K562 (cell line): Measurements from ENCODE around the gene ARMC2. TPM values are rescaled to one million over a fixed set of nuclear protein-coding genes. Genes with fewer than 3 reads are reported as not detected.

Experiments
- ATAC-seq: fragments of 200-7000 bp; cut with Tn5 transposase; 3 replicates; pipeline ENCODE4 v1.9.1; 2020; ENCODE audit warnings: moderate library complexity
- BruUV-seq: library from RNA; stranded (reverse); fragments of 400-500 nt; replicated peaks from 2 replicates; lab custom pipeline; 2021; lab: Mats Ljungman, UMichigan
- CTCF ChIA-PET: fragments of 300-600 bp; formaldehyde crosslinking; extraction: SDS; loops from one replicate; lab custom pipeline; 2021; ENCODE audit warnings: low intra/inter-chr PET ratio; lab: Yijun Ruan, JAX
- POLR2A ChIA-PET: fragments of 300-600, 350-650 bp; sonication (Branson Sonifier 250); formaldehyde crosslinking; extraction: SDS; loops from one replicate; lab custom pipeline; 2021; ENCODE audit warnings: antibody characterized with exemption, inconsistent platforms; lab: Yijun Ruan, JAX
- DNase-seq, 4 experiments: peaks; one replicate each; pipeline versions ENCODE4 v3.0.0 to v3.0.0-alpha.2; 2011 to 2018; ENCODE audit warnings: low spot score in 3 of 4, mixed read lengths in 3 of 4; ENCODE audit errors: extremely low read depth in 1 of 4
- FAIRE-seq: peaks from 2 replicates; lab custom pipeline; 2011; peaks lifted over from hg19 to GRCh38; lab: Jason Lieb, UNC
- H2AFZ ChIP-seq: 2 replicates; pipeline ENCODE4 v1.6.0; 2011; ENCODE audit warnings: low read depth, low read length, control low read depth, inconsistent platforms
- H3K27ac ChIP-seq: fragments of 200-600 bp; 3 replicates; pipeline ENCODE4 v1.8.0; 2011; ENCODE audit warnings: low read depth, mild to moderate bottlenecking, control low read depth, inconsistent platforms, low read length, moderate library complexity, mixed read lengths; ENCODE audit errors: extremely low read depth
- H3K27me3 ChIP-seq, 2 experiments: fragments of 300-600 bp in 1 of 2; 2 replicates in 1 of 2; 3 replicates in 1 of 2; pipeline versions ENCODE4 v1.6.0 to v1.8.0; 2011; ENCODE audit warnings: inconsistent platforms in 2 of 2, low read length in 2 of 2, mild to moderate bottlenecking in 1 of 2, mixed read lengths in 1 of 2, moderate library complexity in 1 of 2; ENCODE audit not compliant: control insufficient read depth in 2 of 2, insufficient read depth in 2 of 2
- H3K36me3 ChIP-seq: fragments of 300-600 bp; 3 replicates; pipeline ENCODE4 v1.8.0; 2011; ENCODE audit warnings: mild to moderate bottlenecking, low read length, inconsistent platforms; ENCODE audit not compliant: control insufficient read depth, insufficient read depth
- H3K4me1 ChIP-seq, 2 experiments: fragments of 200-600 bp in 1 of 2; replicated peaks in 1 of 2; 2 replicates in 1 of 2; 3 replicates in 1 of 2; pipeline versions ENCODE4 v1.5.1 to v1.8.0; 2011; ENCODE audit warnings: inconsistent platforms in 2 of 2, low read length in 2 of 2, mild to moderate bottlenecking in 1 of 2, mixed read lengths in 1 of 2, moderate library complexity in 1 of 2; ENCODE audit not compliant: control insufficient read depth in 2 of 2, insufficient read depth in 2 of 2
- H3K4me2 ChIP-seq: 2 replicates; pipeline ENCODE4 v1.6.1; 2011; ENCODE audit warnings: low read length, control low read depth, inconsistent platforms, mixed read lengths; ENCODE audit not compliant: insufficient read depth
- H3K4me3 ChIP-seq: fragments of 200-600 bp; sonication (generic), shearing (Covaris generic); 2 replicates; pipeline ENCODE4 v1.5.1; 2016; ENCODE audit warnings: control low read depth, inconsistent platforms
- H3K79me2 ChIP-seq: fragments of 200-600 bp; 3 replicates; pipeline ENCODE4 v1.8.0; 2011; ENCODE audit warnings: low read length, inconsistent platforms; ENCODE audit not compliant: control insufficient read depth, insufficient read depth
- H3K9ac ChIP-seq, 2 experiments: 2 replicates each; pipeline versions ENCODE4 v1.6.0 to v1.6.1; 2011; ENCODE audit warnings: low read depth in 2 of 2, low read length in 2 of 2, control low read depth in 1 of 2, inconsistent platforms in 1 of 2, mild to moderate bottlenecking in 1 of 2, mixed read lengths in 1 of 2; ENCODE audit not compliant: insufficient read depth in 1 of 2
- H3K9me1 ChIP-seq: one replicate; pipeline ENCODE4 v1.6.0; 2011; ENCODE audit warnings: inconsistent platforms, mild to moderate bottlenecking, low read length, moderate library complexity; ENCODE audit not compliant: control insufficient read depth, insufficient read depth
- H3K9me3 ChIP-seq: replicated peaks from 2 replicates; pipeline ENCODE4 v1.5.1; 2011; ENCODE audit warnings: low read depth, low read length, inconsistent platforms; ENCODE audit not compliant: control insufficient read depth, insufficient read depth
- H4K20me1 ChIP-seq: replicated peaks from 2 replicates; pipeline ENCODE4 v1.6.1; 2011; ENCODE audit warnings: low read length, inconsistent platforms, mixed read lengths; ENCODE audit not compliant: control insufficient read depth, insufficient read depth
- ASH1L ChIP-seq: fragments of 450-650 bp; IDR thresholded peaks from 2 replicates; pipeline ENCODE4 v1.6.1; 2018; ENCODE audit warnings: borderline replicate concordance, mild to moderate bottlenecking, low read depth; ENCODE audit not compliant: partially characterized antibody
- GABPA ChIP-seq: fragments of 200-800 bp; sonication (Bioruptor generic); conservative IDR thresholded peaks from 2 replicates; pipeline ENCODE4 v1.6.1; 2016; ENCODE audit warnings: low read depth, missing genetic modification characterization, missing compliant biosample characterization
- JUNB ChIP-seq: fragments of 450-650 bp; formaldehyde crosslinking; conservative IDR thresholded peaks from 2 replicates; pipeline ENCODE4 v1.4.0; 2020; ENCODE audit warnings: mild to moderate bottlenecking
- JUND ChIP-seq, 2 experiments: IDR thresholded peaks; 2 replicates in 1 of 2; 3 replicates in 1 of 2; pipeline ENCODE4 v1.6.1; 2011; ENCODE audit warnings: borderline replicate concordance in 2 of 2, low read depth in 2 of 2, low read length in 2 of 2, improper control_type of control experiment in 1 of 2, missing biosample characterization in 1 of 2, missing genetic modification characterization in 1 of 2, missing genetic modification reagents in 1 of 2
- POLR2AphosphoS5 ChIP-seq: IDR thresholded peaks from 2 replicates; pipeline ENCODE4 v1.6.1; 2011; ENCODE audit warnings: mild to moderate bottlenecking, low read depth, low read length, moderate library complexity; ENCODE audit not compliant: control insufficient read depth, insufficient read depth
- SLC30A9 ChIP-seq: fragments of 250-450 bp; sonication (Bioruptor Pico); IDR thresholded peaks from 2 replicates; pipeline ENCODE4 v1.8.0; 2022; ENCODE audit warnings: mild to moderate bottlenecking, moderate library complexity
- WGBS: fragments of 100-300 bp; shearing (Covaris generic); methylation state at CpG from one replicate; pipeline ENCODE4 v1.1.6; 2016; ENCODE audit warnings: low coverage, mixed read lengths; ENCODE audit not compliant: insufficient coverage; ENCODE audit errors: missing lambda C conversion rate; 5-methylcytosine and 5-hydroxymethylcytosine counted together
- in situ Hi-C: fragments of 300-500 bp; cut with MboI; formaldehyde crosslinking; loops from 4 replicates; pipeline ENCODE4 v1.15.0; 2018; ENCODE audit warnings: inconsistent platforms, mixed read lengths
- intact Hi-C: fragments of 100-400 bp; cut with micrococcal nuclease; formaldehyde crosslinking; loops from 2 replicates; pipeline ENCODE4 v1.14.2; 2022
- polyA plus RNA-seq, 8 experiments: library from polyadenylated mRNA; depleted of rRNA in 4 of 8; stranded (reverse) in 5 of 8; unstranded in 3 of 8; fragments of >200 nt; fragmentation: Nextera tagmentation in 2 of 8; fragmentation: Illumina TruSeq in 1 of 8; extraction: Ambion mirVana in 2 of 8; extraction: Trizol in 1 of 8; gene quantifications; 2 replicates each; pipeline versions ENCODE4 v1.2.1 to v1.2.3, GENCODE V29; 2011 to 2014; ENCODE audit warnings: inconsistent platforms in 1 of 8, missing spikeins in 1 of 8
- total RNA-seq, 7 experiments: library from RNA; depleted of rRNA in 6 of 7; stranded (reverse); fragments of >200 nt in 6 of 7; fragmentation: Illumina TruSeq in 2 of 7; extraction: Trizol in 2 of 7; gene quantifications; 2 replicates each; pipeline versions ENCODE4 v1.2.1 to v1.2.3, GENCODE V29; 2011 to 2021; ENCODE audit warnings: low replicate concordance in 1 of 7
- TF ChIP-seq, protein P1 (sequence below): fragments of 450-650 bp; IDR thresholded peaks from 2 replicates; pipeline ENCODE4 v1.6.1; 2017; ENCODE audit warnings: antibody characterized with exemption, mild to moderate bottlenecking

The ARMC2 gene
- total and polyA plus RNA-seq, 9 of the 15 experiments (the other 6 are each of a cell fraction or from before 2014, with no cell fraction given) = 0.14 to 3.0 (median 0.82) TPM

DNA sequence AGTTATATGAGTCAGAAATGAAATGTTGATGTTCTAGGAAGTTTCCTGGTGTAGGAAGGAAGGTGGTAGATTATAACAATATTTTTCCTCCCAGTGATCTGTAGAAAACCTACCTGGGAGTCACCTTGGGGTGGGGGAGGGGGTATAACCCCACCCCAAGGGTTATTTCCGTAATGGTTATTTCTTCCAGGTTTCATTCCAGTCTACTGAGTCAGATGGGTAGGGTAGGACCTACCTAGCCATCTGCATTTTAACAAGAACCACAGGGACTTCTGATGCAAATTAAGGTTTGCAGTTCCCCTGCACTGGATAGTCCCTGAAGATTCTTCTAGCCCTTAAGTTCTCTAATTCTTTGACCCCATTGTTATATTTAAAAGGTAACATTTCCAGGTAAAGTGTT, 88.9 kb downstream of the ARMC2 start (continued):
- TF ChIP-seq, protein P1, sequence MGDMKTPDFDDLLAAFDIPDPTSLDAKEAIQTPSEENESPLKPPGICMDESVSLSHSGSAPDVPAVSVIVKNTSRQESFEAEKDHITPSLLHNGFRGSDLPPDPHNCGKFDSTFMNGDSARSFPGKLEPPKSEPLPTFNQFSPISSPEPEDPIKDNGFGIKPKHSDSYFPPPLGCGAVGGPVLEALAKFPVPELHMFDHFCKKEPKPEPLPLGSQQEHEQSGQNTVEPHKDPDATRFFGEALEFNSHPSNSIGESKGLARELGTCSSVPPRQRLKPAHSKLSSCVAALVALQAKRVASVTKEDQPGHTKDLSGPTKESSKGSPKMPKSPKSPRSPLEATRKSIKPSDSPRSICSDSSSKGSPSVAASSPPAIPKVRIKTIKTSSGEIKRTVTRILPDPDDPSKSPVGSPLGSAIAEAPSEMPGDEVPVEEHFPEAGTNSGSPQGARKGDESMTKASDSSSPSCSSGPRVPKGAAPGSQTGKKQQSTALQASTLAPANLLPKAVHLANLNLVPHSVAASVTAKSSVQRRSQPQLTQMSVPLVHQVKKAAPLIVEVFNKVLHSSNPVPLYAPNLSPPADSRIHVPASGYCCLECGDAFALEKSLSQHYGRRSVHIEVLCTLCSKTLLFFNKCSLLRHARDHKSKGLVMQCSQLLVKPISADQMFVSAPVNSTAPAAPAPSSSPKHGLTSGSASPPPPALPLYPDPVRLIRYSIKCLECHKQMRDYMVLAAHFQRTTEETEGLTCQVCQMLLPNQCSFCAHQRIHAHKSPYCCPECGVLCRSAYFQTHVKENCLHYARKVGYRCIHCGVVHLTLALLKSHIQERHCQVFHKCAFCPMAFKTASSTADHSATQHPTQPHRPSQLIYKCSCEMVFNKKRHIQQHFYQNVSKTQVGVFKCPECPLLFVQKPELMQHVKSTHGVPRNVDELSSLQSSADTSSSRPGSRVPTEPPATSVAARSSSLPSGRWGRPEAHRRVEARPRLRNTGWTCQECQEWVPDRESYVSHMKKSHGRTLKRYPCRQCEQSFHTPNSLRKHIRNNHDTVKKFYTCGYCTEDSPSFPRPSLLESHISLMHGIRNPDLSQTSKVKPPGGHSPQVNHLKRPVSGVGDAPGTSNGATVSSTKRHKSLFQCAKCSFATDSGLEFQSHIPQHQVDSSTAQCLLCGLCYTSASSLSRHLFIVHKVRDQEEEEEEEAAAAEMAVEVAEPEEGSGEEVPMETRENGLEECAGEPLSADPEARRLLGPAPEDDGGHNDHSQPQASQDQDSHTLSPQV = no peak
- no peak for TF ChIP-seq JUND (IDR thresholded peaks at IDR 0.05; ENCODE audit: borderline replicate concordance, low read depth, low read length)
- TF ChIP-seq JUND (tag; IDR thresholded peaks at IDR 0.05; ENCODE audit: borderline replicate concordance, low read depth, low read length) = no peak
- no peak for TF ChIP-seq ASH1L
- no peak for TF ChIP-seq GABPA (tag)

DNA sequence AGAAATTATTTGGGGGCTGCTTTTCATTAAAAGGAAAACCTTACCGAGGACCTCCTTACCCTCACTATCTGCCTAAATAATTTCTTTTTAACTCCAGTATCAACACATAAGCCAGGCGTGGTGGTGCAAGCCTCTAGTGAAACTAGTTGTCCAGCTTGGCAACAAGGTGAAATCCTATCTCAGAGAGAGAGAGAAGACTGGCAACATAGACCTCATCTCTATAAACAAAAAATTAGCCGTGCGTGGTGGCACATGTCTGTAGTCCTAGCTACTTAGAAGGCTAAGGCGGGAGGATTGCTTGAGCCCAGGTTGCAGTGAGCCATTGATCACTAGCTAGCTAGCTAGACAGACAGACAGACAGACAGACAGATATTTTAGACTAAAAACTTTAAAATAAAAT, 92.5 kb downstream of the ARMC2 start:
- ATAC-seq (no peak), FAIRE-seq (no peak), DNase-seq (no peak)
- no peaks in the 10 kb centered on the region for H3K9me3 ChIP-seq
- intact Hi-C loops (no loop called here), in situ Hi-C loops (no loop called here)
- no peak overlapping the region for H3K9ac ChIP-seq
- H4K20me1 ChIP-seq = no peaks in the 10 kb centered on the region
- BruUV-seq = no TSS peak
- no peaks in the 10 kb centered on the region for H3K36me3 ChIP-seq
- TF ChIP-seq SLC30A9 (CRISPR knock-in tag) (no peak), JUNB (CRISPR knock-in tag) (no peak), POLR2AphosphoS5 (no peak)
- 9% methylated on average over 5 of the region's 5 CpGs for WGBS
- H3K4me1 ChIP-seq = no peaks in the 10 kb centered on the region; a peak in 1 of 5 replicates
- H3K27me3 ChIP-seq = peaks cover 5 to 15% of the 10 kb centered on the region in 2 experiments; a peak in 4 of 5 replicates
- POLR2A ChIA-PET = interaction anchor here (0.5 to 0.9 kb wide), 2 partner anchors 9 to 10 kb away, joined by 3 to 4 read pairs; no protein-coding TSS in a partner anchor
- no peak overlapping the region for H3K27ac ChIP-seq
- H3K4me2 ChIP-seq = no peak overlapping the region
- no peaks in the 10 kb centered on the region for H3K79me2 ChIP-seq
- no peaks in the 10 kb centered on the region for H3K9me1 ChIP-seq
- no peak overlapping the region for H2AFZ ChIP-seq
- CTCF ChIA-PET = no interaction called here
- H3K4me3 ChIP-seq = no peak overlapping the region
